ENCODE measurements around the gene CNTNAP5. TPM values are rescaled to one million over a fixed set of nuclear protein-coding genes. Genes with fewer than 3 reads are reported as not detected.

The CNTNAP5 gene
- total and polyA plus RNA-seq, 9 of the 15 experiments (the other 6 are each of a cell fraction or from before 2014, with no cell fraction given), result not detected

- Histone ChIP-seq H3K9me1 (ENCODE audit: control insufficient read depth, insufficient read depth, low read length) (no peaks in the 10 kb centered on the region), H3K36me3 (ENCODE audit: control insufficient read depth, insufficient read depth, low read length) (no peaks in the 10 kb centered on the region), H3K9me3 (replicated peaks; ENCODE audit: control insufficient read depth, insufficient read depth, low read depth, low read length) (no peaks in the 10 kb centered on the region), H3K79me2 (ENCODE audit: control insufficient read depth, insufficient read depth, low read length) (no peaks in the 10 kb centered on the region), H3K4me3 (no peak overlapping the region), H3K4me2 (ENCODE audit: insufficient read depth, low read length) (no peak overlapping the region), H3K4me1 (replicated peaks in 1 of 2; ENCODE audit: control insufficient read depth in 2 of 2, insufficient read depth in 2 of 2, low read length in 2 of 2) (no peaks in the 10 kb centered on the region), H3K9ac (ENCODE audit: insufficient read depth in 1 of 2, low read depth in 2 of 2, low read length in 2 of 2) (no peak overlapping the region), H2AFZ (ENCODE audit: low read depth, low read length) (no peak overlapping the region), H3K27ac (ENCODE audit: extremely low read depth, low read depth, low read length) (no peak overlapping the region), H4K20me1 (replicated peaks; ENCODE audit: control insufficient read depth, insufficient read depth, low read length) (no peaks in the 10 kb centered on the region), H3K27me3 (ENCODE audit: control insufficient read depth in 2 of 2, insufficient read depth in 2 of 2, low read length in 2 of 2) (no peaks in the 10 kb centered on the region)
- POLR2A ChIA-PET, result no interaction called here
- intact Hi-C loops (cut with micrococcal nuclease), result no loop called here
- CTCF ChIA-PET (ENCODE audit: low intra/inter-chr PET ratio), result no interaction called here
- DNase-seq (ENCODE audit: extremely low read depth in 1 of 4, low spot score in 3 of 4), result no peak
- no peak for ATAC-seq
- in situ Hi-C loops (cut with MboI), result no loop called here
- BruUV-seq (replicated peaks), result no TSS peak
- no peak for FAIRE-seq
- WGBS (ENCODE audit: insufficient coverage, low coverage, missing lambda C conversion rate), result 0% methylated on average over 1 of the region's 1 CpG
- TF ChIP-seq THAP12 (CRISPR knock-in tag; IDR thresholded peaks at IDR 0.05) (no peak), SMARCA4 (IDR thresholded peaks at IDR 0.05) (no peak), RBM34 (IDR thresholded peaks at IDR 0.05; ENCODE audit: borderline replicate concordance, insufficient read depth, low read length) (no peak)
Measured at GRCh38 chr2:124933883-124934282, 908.8 kb downstream of the CNTNAP5 start.

GRCh38 chr2:124953921-124954320 lies 928.8 kb downstream of the CNTNAP5 start:
- WGBS (ENCODE audit: insufficient coverage, low coverage, missing lambda C conversion rate), result 0% methylated on average over 2 of the region's 2 CpGs
- BruUV-seq (replicated peaks), result no TSS peak
- in situ Hi-C loops (cut with MboI), result no loop called here

More at GRCh38 chr2:124953921-124954320, 928.8 kb downstream of the CNTNAP5 start:
- ChIA-PET POLR2A (no interaction called here), CTCF (ENCODE audit: low intra/inter-chr PET ratio) (interaction anchor here (0.6 kb wide), 1 partner anchor 540 kb away, joined by 4 read pairs; no protein-coding TSS in a partner anchor)
- H3K9me1 ChIP-seq (ENCODE audit: control insufficient read depth, insufficient read depth, low read length), result no peaks in the 10 kb centered on the region
- H3K4me2 ChIP-seq (ENCODE audit: insufficient read depth, low read length), result no peak overlapping the region
- FAIRE-seq, result no peak
- no peak overlapping the region for H3K4me3 ChIP-seq
- intact Hi-C loops (cut with micrococcal nuclease), result no loop called here
- H3K9me3 ChIP-seq (replicated peaks; ENCODE audit: control insufficient read depth, insufficient read depth, low read depth, low read length), result no peaks in the 10 kb centered on the region
- no peak for ATAC-seq
- H3K27me3 ChIP-seq (ENCODE audit: control insufficient read depth in 2 of 2, insufficient read depth in 2 of 2, low read length in 2 of 2), result no peaks in the 10 kb centered on the region
- no peak for DNase-seq (ENCODE audit: extremely low read depth in 1 of 4, low spot score in 3 of 4)
- no peak overlapping the region for H2AFZ ChIP-seq (ENCODE audit: low read depth, low read length)
- no peaks in the 10 kb centered on the region for H3K36me3 ChIP-seq (ENCODE audit: control insufficient read depth, insufficient read depth, low read length)
- H3K79me2 ChIP-seq (ENCODE audit: control insufficient read depth, insufficient read depth, low read length), result no peaks in the 10 kb centered on the region
- no peak for TF ChIP-seq ATF6 (CRISPR knock-in tag; IDR thresholded peaks at IDR 0.05)
- TF ChIP-seq POLR2A (conservative IDR thresholded peaks at IDR 0.05), result no peak
- no peak for TF ChIP-seq ZNF143 (CRISPR knock-in tag; IDR thresholded peaks at IDR 0.05)
- no peak for TF ChIP-seq XRCC5 (IDR thresholded peaks at IDR 0.05; ENCODE audit: low read depth, low read length)
- no peak for TF ChIP-seq PHTF2 (CRISPR knock-in tag; IDR thresholded peaks at IDR 0.05)
- TF ChIP-seq PCBP2 (IDR thresholded peaks at IDR 0.05; ENCODE audit: low read depth, low read length, poor library complexity, severe bottlenecking), result no peak
- TF ChIP-seq IRF9 (tag; IDR thresholded peaks at IDR 0.05), result no peak
- TF ChIP-seq SUPT5H (IDR thresholded peaks at IDR 0.05), result no peak
- TF ChIP-seq CBFB (CRISPR knock-in tag; IDR thresholded peaks at IDR 0.05), result no peak
- TF ChIP-seq WHSC1 (IDR thresholded peaks at IDR 0.05; ENCODE audit: low read length), result no peak
- no peaks in the 10 kb centered on the region for H3K4me1 ChIP-seq (replicated peaks in 1 of 2; ENCODE audit: control insufficient read depth in 2 of 2, insufficient read depth in 2 of 2, low read length in 2 of 2)
- H3K9ac ChIP-seq (ENCODE audit: insufficient read depth in 1 of 2, low read depth in 2 of 2, low read length in 2 of 2), result no peak overlapping the region
- no peak overlapping the region for H3K27ac ChIP-seq (ENCODE audit: extremely low read depth, low read depth, low read length)
- no peaks in the 10 kb centered on the region for H4K20me1 ChIP-seq (replicated peaks; ENCODE audit: control insufficient read depth, insufficient read depth, low read length)

Measured in K562 (cell line).